Stimulated activated CD8-positive, alpha-beta memory T cell treated with anti-CD3 and anti-CD28 coated beads, Interleukin-12 subunit alpha, Interleukin-12 subunit beta, amount 100 ng/mL, for 1 hour (primary cell): ENCODE measurements around the gene TPSD1.
"Not testable (repeated sequence)": the region's sequence is repeated elsewhere in the genome, so short reads cannot be mapped to it uniquely, and the experiment has no call there.

Source experiments
- DNase-seq: peaks from one replicate; pipeline ENCODE4 v3.0.0-alpha.2; 2020; ENCODE audit warnings: low read depth

TPSD1 gene

DNA sequence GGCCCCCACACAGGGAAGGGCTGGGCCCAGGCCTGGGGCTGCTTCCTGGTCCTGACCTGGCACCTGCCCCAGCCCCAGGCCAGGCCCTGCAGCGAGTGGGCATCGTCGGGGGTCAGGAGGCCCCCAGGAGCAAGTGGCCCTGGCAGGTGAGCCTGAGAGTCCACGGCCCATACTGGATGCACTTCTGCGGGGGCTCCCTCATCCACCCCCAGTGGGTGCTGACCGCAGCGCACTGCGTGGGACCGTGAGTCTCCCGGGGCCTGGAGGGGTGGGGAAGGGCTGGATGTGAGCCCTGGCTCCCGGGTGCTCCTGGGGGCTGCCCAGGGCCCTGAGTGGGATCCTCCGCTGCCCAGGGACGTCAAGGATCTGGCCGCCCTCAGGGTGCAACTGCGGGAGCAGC is 14.8 kb upstream of the TPSD1 start:
- not testable (repeated sequence) for DNase-seq

DNA sequence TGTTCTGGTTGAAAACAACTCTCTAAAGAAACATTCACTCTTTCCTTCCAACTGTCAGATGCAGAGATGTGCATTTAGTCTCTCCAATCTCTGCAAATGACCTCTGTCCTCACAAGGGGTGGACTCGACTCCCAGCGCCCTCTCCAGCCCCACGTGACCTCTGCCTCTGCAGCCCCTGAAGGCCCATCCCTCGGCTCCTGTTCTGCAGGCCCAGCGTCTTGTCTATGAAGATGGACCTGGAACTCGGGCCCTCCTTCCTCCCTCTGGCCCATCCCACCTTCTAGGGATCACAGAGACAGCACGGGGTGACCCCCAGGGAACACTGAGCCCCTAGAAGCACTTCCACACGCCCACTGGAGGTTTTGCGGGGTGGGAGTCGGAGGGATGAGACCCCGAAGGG is 12.5 kb upstream of the TPSD1 start:
- DNase-seq, result not testable (repeated sequence)

DNA sequence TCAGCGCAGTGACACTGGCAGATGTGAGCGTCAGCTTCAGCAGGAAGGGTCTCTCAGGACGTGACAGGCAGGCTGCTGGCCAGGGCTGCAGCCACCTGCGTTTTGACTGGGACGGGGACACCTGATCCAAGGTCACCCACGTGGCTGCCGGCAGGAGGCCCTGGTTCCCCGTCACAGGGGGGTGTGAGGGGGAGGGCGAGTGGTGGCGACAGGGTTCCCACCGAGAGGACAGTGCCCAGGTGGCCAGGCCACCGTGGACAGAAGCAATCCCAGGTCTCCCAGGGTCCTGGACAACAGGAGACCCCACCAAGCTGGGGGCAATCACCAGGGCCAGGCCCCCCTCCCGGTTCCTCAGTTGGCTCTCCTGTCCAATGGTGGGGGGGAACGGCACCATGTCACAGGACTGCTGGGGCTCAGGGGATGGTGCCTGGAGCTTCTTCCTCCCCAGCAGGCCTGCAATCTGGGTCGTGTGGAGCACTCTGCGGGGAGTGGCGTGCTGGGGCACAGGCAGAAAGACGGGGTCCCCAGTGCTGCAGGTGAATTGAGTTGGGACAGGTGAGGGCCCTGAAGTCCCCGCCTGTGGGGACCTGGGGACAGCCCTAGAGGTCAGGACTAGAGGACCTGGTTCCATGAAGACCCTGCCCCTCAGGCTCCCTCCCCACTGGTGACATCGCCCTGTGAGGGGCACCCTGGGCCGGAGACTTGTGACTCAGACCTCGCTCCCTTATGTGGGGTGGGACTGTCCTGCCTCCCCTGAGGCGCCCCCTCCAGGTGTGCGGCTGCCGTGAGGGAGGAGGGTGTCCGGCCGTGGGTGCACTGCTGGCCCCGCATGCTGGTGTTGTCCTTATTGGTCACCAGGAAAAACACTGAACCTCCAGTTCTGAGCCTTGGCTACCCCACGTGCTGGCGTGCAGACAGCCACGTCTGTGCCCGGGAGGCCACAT is 11.7 kb upstream of the TPSD1 start:
- DNase-seq, result not testable (repeated sequence)

DNA sequence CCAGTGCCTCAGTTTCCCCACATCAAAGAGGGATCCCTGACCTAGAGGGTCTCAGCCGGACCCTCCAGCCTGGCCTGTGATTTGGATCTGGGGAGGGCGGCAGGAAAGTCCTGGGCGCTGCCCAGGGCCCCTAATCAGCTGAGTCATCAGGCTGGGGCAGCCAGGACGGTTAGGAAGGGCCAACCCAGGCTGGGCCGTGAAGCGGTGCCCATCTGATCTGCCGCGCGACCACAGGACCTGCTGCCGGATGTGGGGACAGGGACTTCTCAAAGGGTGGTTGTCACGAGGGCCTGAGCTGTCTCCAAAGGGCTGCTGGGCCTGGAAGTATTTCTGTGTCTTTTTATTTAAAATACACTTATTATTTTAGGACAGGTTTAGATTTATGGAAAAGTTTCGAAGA is 11.0 kb upstream of the TPSD1 start:
- DNase-seq, result no peak

- no peak for DNase-seq
Measured at GRCh38 chr16:1245452-1246020, 10.3 kb upstream of the TPSD1 start.

DNA sequence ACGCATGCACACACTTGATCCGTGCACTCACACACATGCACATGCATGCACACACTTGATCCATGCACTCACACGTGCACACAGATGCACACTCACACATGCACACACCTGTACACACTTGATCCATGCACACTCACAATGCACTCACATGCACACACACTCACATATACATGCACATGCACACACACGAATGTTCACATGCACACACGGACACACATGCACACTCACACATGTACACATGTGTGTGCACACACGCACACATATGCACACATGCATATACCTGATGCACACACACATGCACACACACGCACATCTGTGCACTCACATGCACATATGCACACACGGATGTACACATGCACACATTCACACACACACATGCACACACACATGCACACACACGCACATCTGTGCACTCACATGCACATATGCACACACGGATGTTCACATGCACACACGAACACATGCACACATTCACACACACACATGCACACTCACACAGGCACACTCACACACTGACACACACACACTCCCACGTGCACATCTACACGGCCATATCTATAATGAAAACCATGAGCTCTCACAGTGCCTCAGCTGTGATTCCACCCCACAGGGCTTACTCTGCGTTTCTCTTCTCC is 7.8 kb upstream of the TPSD1 start:
- DNase-seq, result not testable (repeated sequence)

GRCh38 chr16:1249031-1249755 is 6.7 kb upstream of the TPSD1 start:
- not testable (repeated sequence) for DNase-seq

- not testable (repeated sequence) for DNase-seq
Measured at GRCh38 chr16:1253701-1254364, 2.0 kb upstream of the TPSD1 start.

- not testable (repeated sequence) for DNase-seq
Measured at GRCh38 chr16:1254821-1255220, 1.0 kb upstream of the TPSD1 start.

DNA sequence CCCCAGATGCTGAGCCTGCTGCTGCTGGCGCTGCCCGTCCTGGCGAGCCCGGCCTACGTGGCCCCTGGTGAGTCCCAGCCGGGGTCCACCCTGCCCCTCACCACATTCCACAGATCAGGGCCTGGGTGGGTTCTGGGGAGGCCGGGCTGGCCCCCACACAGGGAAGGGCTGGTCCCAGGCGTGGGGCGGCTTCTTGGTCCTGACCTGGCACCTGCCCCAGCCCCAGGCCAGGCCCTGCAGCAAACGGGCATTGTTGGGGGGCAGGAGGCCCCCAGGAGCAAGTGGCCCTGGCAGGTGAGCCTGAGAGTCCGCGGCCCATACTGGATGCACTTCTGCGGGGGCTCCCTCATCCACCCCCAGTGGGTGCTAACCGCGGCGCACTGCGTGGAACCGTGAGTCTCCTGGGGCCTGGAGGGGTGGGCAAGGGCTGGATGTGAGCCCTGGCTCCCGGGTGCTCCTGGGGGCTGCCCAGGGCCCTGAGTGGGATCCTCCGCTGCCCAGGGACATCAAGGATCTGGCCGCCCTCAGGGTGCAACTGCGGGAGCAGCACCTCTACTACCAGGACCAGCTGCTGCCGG is 516 bp downstream of the TPSD1 start:
- DNase-seq, result not testable (repeated sequence)

GRCh38 chr16:1256874-1257322 is 1.0 kb downstream of the TPSD1 start:
- DNase-seq, result no peak

- DNase-seq, result no peak
Measured at GRCh38 chr16:1257561-1258224, 1.8 kb downstream of the TPSD1 start.

- DNase-seq, result no peak
Measured at GRCh38 chr16:1258225-1258600, 2.3 kb downstream of the TPSD1 start.

DNA sequence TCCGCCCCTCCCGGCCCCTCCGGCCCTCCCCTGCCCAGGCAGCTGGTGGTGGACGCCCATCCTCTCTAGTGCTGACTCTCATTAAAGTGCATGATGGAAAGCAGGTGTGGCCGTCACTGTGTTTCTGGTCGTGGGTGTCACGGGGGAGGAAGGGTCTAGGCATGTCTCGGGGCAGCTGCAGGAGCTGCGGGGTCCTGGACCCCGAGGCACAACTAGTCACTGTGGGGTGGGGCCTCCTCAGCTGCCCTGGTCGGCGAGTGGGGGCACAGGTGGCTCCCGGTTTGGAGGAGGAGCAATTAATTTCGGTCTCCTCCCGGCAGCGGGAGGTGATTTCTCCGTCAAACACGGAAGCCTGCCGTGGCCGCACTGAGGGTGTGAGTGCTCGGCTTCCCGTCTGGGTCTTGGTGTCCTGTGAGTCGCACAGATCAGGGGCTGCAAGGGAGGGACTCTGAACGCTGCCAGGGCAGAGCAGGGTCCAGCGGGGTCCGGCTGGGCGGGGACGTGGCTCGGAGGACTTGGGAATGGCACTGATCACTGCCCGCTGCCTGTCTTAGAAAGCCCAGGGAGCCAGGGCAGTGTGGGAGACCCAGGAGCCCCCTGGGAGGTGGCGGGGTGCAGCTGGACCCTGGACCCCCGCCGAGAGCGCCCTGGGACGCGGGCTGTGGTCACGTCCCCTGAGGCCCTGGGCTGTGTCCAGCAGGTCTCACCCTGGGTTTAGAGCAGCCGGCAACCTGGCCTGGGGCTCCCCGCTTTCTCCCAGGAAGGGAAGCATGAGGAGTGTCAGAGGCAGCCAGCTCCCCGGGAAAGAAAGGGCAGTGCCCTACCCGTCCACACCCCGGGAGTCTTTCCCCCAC is 3.3 kb downstream of the TPSD1 start:
- DNase-seq, result no peak

DNA sequence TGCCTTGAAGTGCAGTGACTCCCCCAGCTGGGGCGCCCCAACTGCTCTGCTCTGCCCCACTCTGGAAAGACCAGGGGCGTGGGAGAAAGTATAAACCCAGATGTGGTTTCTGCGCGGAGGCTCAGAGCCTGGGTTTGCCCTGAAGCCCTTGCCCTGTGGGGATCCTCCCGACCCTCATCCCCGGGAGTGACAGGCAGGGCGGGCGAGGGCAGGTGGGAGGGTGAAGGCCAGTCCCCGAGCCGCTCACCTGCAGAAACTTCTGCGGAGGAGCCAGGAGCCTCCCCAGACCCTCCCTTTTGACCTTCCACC is 3.8 kb downstream of the TPSD1 start:
- DNase-seq, result no peak

DNA sequence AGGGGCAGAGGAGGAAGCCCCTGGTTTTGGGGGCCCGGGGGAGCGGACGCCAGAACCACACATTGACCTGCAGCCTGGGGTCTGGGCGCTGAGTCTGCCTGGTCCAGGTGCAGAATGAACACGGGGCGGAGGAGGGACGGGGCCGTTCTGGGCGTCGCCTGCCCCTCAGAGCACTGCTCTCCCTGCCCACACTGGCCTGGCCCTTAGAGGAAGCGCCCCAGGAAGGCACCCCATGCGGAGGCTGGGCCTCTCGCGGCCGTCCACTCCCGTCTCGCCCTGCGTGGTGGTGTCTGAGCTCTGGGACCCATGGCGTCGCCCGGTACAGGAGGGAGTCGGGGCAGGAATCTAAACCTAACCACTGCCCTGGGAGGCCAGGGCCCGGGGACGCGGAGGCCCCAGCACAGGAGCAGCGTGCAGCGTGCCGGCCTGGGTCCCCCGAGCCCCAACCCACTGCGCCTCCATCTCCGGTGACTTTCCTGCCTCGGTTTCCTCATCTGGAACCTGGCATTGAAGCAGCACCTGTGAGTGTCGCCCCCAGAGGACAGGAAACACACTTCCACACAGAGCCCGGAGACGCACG is 4.3 kb downstream of the TPSD1 start:
- no peak for DNase-seq

GRCh38 chr16:1261131-1261892 is 5.4 kb downstream of the TPSD1 start:
- DNase-seq, result no peak

GRCh38 chr16:1262210-1262845 is 6.5 kb downstream of the TPSD1 start:
- no peak for DNase-seq
